ENCODE data around the gene CDC20B. TPM values are rescaled to one million over a fixed set of nuclear protein-coding genes. Genes with fewer than 3 reads are reported as not detected.

The CDC20B gene
- total and polyA plus RNA-seq, 4 donors: 0.28 to 5.7 (median 0.92) TPM

DNA sequence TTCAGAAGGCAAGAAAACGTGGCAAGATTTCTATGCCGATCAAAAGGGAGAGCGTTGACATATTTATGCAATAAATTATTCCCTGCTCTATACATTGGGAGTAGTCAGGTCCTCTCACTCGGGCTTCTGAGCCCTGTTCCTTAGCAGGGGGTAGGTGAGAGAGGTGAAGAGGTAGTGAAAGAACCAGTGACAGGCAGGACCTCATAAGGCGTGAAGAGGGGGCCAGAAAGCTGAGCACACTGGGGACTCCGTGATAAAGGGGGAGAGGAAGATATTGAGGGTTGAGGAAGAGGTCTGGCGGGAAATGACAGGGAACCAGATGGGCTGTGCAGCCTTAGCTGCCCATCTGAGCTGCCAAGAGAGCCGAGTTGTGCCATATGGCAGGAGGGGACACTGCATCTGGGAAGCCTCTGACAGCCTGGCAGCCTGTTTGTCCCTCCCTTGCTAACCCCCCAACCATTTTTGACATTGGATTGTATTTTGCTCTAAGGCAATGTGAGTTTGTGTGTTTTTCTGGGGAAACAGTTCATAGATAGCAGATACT, 782 bp upstream of the CDC20B start:
- 6 to 11% methylated on average over 8 of the region's 8 CpGs for WGBS, 2 donors
- Histone ChIP-seq H3K9me3 (ENCODE audit: control insufficient read depth in 4 of 4, insufficient read depth in 3 of 4, low read length in 3 of 4) (peaks cover 0 to 2% (median 0%) of the 10 kb centered on the region in 4 donors), H3K4me1 (ENCODE audit: control insufficient read depth in 5 of 5, insufficient read depth in 5 of 5, low read length in 5 of 5) (peaks cover 0 to 31% (median 6%) of the 10 kb centered on the region in 5 donors), H3K27me3 (ENCODE audit: control insufficient read depth in 3 of 3, insufficient read depth in 3 of 3, low read length in 2 of 3) (peaks cover 0 to 56% (median 50%) of the 10 kb centered on the region in 3 donors), H3K27ac (ENCODE audit: low read depth in 1 of 2, low read length in 1 of 2) (no peak overlapping the region), H3K9ac (ENCODE audit: insufficient read depth in 1 of 2, low read length in 2 of 2) (no peak overlapping the region), H3K4me3 (no peak overlapping the region), H3K36me3 (ENCODE audit: control insufficient read depth in 4 of 4, insufficient read depth in 4 of 4, low read length in 4 of 4) (no peaks in the 10 kb centered on the region)
- ATAC-seq (ENCODE audit: insufficient read depth, low FRiP score): no peak
- TF ChIP-seq, protein P1, sequence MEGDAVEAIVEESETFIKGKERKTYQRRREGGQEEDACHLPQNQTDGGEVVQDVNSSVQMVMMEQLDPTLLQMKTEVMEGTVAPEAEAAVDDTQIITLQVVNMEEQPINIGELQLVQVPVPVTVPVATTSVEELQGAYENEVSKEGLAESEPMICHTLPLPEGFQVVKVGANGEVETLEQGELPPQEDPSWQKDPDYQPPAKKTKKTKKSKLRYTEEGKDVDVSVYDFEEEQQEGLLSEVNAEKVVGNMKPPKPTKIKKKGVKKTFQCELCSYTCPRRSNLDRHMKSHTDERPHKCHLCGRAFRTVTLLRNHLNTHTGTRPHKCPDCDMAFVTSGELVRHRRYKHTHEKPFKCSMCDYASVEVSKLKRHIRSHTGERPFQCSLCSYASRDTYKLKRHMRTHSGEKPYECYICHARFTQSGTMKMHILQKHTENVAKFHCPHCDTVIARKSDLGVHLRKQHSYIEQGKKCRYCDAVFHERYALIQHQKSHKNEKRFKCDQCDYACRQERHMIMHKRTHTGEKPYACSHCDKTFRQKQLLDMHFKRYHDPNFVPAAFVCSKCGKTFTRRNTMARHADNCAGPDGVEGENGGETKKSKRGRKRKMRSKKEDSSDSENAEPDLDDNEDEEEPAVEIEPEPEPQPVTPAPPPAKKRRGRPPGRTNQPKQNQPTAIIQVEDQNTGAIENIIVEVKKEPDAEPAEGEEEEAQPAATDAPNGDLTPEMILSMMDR (IDR thresholded peaks at IDR 0.05; ENCODE audit: control extremely low read depth, extremely low read depth): no peak
- no peak for DNase-seq

DNA sequence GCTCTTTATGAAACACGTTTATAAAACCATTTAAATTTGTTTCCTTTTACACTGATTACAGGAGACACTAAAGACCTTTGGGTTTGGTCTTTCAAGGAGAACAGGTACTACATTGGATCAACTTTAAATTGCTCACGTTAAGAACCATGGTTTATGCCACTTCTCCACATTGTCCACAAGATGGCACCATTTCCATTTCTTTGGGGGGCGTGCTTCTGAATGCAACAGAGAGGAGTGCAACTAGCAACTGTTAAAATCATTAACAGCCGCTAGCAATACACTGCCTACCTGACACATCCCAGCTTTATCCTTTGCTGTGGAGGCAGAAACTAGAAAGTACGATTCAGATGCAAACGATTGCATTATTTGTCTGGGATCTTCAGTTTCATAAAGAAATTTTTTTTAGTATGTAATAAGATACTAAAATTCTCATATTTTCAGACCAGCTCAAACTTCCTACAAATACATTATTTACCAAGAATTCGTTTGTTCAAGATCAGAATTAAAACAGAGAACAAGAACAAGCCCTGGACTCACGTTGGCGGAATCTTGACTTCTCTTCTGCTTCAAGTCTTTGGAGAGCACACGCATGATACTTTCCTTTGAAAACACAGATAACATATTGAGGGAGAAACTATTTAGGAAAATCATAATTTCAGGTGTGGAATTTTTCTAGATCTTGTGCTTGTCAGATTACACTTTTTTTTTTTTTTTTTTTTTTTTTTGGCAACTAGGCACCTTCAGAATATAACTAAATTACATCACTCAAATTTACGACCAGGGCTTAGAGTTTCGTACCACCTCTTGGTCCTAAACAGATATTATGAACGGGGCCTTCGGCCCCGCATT, 702 bp downstream of the CDC20B start:
- peak; percentile 68 to 90 (median 87) for DNase-seq

DNA sequence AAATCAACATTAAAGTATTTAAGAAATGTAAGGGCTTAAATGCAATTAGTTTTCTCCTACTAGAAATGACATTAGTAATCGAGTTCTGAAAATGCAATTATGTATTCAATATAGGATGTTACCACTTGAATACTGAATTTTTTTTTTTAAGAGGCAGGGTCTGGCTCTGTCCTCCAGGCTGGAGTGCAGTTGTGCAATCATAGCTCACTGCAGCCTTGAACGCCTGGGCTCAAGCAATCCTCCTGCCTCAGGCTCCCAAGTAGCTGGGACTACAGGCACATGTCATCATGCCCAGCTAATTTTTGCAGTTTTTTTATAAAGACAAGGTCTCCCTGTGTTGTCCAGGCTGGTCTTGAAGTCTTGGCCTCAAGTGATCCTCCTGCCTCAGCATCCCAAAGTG, 1.5 kb downstream of the CDC20B start:
- Histone ChIP-seq H3K4me3 (no peak overlapping the region), H3K36me3 (ENCODE audit: control insufficient read depth in 4 of 4, insufficient read depth in 4 of 4, low read length in 4 of 4) (no peaks in the 10 kb centered on the region), H3K9me3 (ENCODE audit: control insufficient read depth in 4 of 4, insufficient read depth in 3 of 4, low read length in 3 of 4) (no peaks in the 10 kb centered on the region), H3K9ac (ENCODE audit: insufficient read depth in 1 of 2, low read length in 2 of 2) (no peak overlapping the region), H3K4me1 (ENCODE audit: control insufficient read depth in 5 of 5, insufficient read depth in 5 of 5, low read length in 5 of 5) (peaks cover 0 to 26% (median 6%) of the 10 kb centered on the region in 5 donors), H3K27ac (ENCODE audit: low read depth in 1 of 2, low read length in 1 of 2) (no peak overlapping the region), H3K27me3 (ENCODE audit: control insufficient read depth in 3 of 3, insufficient read depth in 3 of 3, low read length in 2 of 3) (peaks cover 0 to 37% (median 30%) of the 10 kb centered on the region in 3 donors)
- ATAC-seq (ENCODE audit: insufficient read depth, low FRiP score) (no peak), DNase-seq (no peak)
- TF ChIP-seq, protein P1 (IDR thresholded peaks at IDR 0.05; ENCODE audit: control extremely low read depth, extremely low read depth): no peak
- WGBS, 2 donors: 24 to 27% methylated on average over 2 of the region's 2 CpGs

More for the DNA sequence above, 702 bp downstream of the CDC20B start:
- TF ChIP-seq, protein P1 (IDR thresholded peaks at IDR 0.05; ENCODE audit: control extremely low read depth, extremely low read depth): peak; percentile 82
- WGBS, 2 donors: 7 to 8% methylated on average over 15 of the region's 15 CpGs
- H3K4me3 ChIP-seq: no peak overlapping the region
- peaks cover 0 to 45% (median 38%) of the 10 kb centered on the region in 3 donors for H3K27me3 ChIP-seq (ENCODE audit: control insufficient read depth in 3 of 3, insufficient read depth in 3 of 3, low read length in 2 of 3)
- H3K27ac ChIP-seq (ENCODE audit: low read depth in 1 of 2, low read length in 1 of 2): no peak overlapping the region
- H3K4me1 ChIP-seq (ENCODE audit: control insufficient read depth in 5 of 5, insufficient read depth in 5 of 5, low read length in 5 of 5): peaks cover 0 to 31% (median 6%) of the 10 kb centered on the region in 5 donors
- peaks cover 0 to 2% (median 0%) of the 10 kb centered on the region in 4 donors for H3K9me3 ChIP-seq (ENCODE audit: control insufficient read depth in 4 of 4, insufficient read depth in 3 of 4, low read length in 3 of 4)
- H3K36me3 ChIP-seq (ENCODE audit: control insufficient read depth in 4 of 4, insufficient read depth in 4 of 4, low read length in 4 of 4): no peaks in the 10 kb centered on the region
- peak; percentile 79 for ATAC-seq (ENCODE audit: insufficient read depth, low FRiP score)
- H3K9ac ChIP-seq (ENCODE audit: insufficient read depth in 1 of 2, low read length in 2 of 2): peak overlapping the region in 1 of 2 donors; percentile 42
